Testis (tissue), 2 donors: Measurements from ENCODE around the gene SNRPA.

Experiments used
- POLR2A ChIP-seq: fragments of 450-650 bp; IDR thresholded peaks from one replicate; pipeline ENCODE4 v1.6.1; 2017; ENCODE audit warnings: antibody characterized with exemption, mild to moderate bottlenecking, moderate library complexity
- TF ChIP-seq, protein P1 (sequence below), 3 experiments: fragments of 450-650 bp in 2 of 3; fragments of 200-600 bp in 1 of 3; sonication (generic) in 1 of 3; IDR thresholded peaks; one replicate each; pipeline ENCODE4 v1.5.1; 2016 to 2019; ENCODE audit warnings: antibody characterized with exemption in 3 of 3, mild to moderate bottlenecking in 2 of 3, moderate library complexity in 1 of 3

DNA sequence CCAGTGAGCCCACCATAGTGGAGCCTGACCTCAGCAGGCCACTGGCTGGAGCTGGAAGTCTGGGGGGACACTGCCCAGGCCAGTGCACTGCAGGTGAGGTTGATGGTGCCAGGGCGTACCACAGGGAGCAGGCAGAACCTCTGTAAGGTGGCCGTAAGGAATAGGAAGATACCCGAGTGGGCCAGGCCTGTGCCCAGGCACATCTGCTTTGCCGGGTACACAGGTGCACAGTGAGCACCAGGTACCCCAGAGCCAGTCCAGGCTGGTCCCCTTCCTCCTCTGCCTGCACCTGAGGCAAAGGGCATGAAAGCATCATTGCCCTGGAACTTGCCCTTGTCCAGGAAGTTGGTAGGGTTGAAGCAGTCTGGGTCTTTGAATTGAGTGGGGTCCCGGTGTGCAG lies 57.5 kb downstream of the SNRPA start:
- TF ChIP-seq, protein P1, sequence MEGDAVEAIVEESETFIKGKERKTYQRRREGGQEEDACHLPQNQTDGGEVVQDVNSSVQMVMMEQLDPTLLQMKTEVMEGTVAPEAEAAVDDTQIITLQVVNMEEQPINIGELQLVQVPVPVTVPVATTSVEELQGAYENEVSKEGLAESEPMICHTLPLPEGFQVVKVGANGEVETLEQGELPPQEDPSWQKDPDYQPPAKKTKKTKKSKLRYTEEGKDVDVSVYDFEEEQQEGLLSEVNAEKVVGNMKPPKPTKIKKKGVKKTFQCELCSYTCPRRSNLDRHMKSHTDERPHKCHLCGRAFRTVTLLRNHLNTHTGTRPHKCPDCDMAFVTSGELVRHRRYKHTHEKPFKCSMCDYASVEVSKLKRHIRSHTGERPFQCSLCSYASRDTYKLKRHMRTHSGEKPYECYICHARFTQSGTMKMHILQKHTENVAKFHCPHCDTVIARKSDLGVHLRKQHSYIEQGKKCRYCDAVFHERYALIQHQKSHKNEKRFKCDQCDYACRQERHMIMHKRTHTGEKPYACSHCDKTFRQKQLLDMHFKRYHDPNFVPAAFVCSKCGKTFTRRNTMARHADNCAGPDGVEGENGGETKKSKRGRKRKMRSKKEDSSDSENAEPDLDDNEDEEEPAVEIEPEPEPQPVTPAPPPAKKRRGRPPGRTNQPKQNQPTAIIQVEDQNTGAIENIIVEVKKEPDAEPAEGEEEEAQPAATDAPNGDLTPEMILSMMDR (IDR thresholded peaks at IDR 0.05) = no peak
- no peak for TF ChIP-seq POLR2A
